Fibroblast of villous mesenchyme (primary cell): ENCODE measurements around the gene NUDCD2. TPM values are rescaled to one million over a fixed set of nuclear protein-coding genes. Genes with fewer than 3 reads are reported as not detected.

Experiments used
- DNase-seq: peaks from one replicate; pipeline ENCODE4 v3.0.0-alpha.2; 2010; ENCODE audit warnings: low read depth
- H3K4me3 ChIP-seq: 2 replicates; pipeline ENCODE4 v1.5.1; 2011; ENCODE audit warnings: low read depth, mild to moderate bottlenecking, low read length
- total RNA-seq: library from RNA; depleted of rRNA; stranded (reverse); fragments of >200 nt; gene quantifications from 2 replicates; pipeline ENCODE4 v1.2.3, GENCODE V29; 2012
- TF ChIP-seq, protein P1 (sequence below): IDR thresholded peaks from 2 replicates; pipeline ENCODE4 v1.5.1; 2012; ENCODE audit warnings: low read depth, mild to moderate bottlenecking, low read length; ENCODE audit not compliant: insufficient read depth

NUDCD2 gene
- total RNA-seq, 1 donor = 7.8 TPM

- no peak for DNase-seq
- H3K4me3 ChIP-seq = no peak overlapping the region
- TF ChIP-seq, protein P1, sequence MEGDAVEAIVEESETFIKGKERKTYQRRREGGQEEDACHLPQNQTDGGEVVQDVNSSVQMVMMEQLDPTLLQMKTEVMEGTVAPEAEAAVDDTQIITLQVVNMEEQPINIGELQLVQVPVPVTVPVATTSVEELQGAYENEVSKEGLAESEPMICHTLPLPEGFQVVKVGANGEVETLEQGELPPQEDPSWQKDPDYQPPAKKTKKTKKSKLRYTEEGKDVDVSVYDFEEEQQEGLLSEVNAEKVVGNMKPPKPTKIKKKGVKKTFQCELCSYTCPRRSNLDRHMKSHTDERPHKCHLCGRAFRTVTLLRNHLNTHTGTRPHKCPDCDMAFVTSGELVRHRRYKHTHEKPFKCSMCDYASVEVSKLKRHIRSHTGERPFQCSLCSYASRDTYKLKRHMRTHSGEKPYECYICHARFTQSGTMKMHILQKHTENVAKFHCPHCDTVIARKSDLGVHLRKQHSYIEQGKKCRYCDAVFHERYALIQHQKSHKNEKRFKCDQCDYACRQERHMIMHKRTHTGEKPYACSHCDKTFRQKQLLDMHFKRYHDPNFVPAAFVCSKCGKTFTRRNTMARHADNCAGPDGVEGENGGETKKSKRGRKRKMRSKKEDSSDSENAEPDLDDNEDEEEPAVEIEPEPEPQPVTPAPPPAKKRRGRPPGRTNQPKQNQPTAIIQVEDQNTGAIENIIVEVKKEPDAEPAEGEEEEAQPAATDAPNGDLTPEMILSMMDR = no peak
These were observed 49.4 kb downstream of the NUDCD2 start for GRCh38 chr5:163410505-163410904.

- H3K4me3 ChIP-seq = no peak overlapping the region
- DNase-seq = no peak
- TF ChIP-seq, protein P1 = no peak
These were observed 50.5 kb downstream of the NUDCD2 start for GRCh38 chr5:163409384-163409783.

DNA sequence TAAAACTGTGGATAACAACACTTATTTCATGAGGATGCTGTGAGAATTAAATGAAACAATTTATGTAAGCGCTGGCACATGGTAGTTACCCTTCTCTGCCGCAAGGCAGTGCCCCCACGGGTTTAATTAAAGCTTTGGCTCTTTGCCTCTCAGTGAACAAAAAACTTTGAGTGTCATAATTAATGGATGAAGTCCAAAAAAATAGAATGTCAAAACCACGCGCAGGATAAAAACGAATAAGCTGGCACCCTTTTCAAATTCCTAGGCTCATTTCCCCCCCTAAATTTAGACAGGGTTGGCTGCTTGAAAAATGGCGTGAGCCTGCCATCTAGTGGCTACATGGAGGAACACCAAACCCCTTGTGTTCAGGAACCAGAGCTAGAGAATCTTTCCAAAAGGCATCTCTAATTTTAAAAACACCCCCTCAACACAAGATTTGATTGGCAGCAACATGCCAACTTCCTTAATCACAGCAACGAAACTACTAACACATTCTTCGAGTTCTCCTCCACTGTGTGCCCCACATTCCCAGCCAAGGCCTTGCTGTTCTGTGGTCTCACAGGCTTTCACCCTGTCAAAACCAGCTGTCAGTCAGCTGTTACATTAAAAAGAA lies 51.5 kb downstream of the NUDCD2 start:
- no peak overlapping the region for H3K4me3 ChIP-seq
- TF ChIP-seq, protein P1 = peak; percentile 92
- peak; percentile 61 for DNase-seq

DNA sequence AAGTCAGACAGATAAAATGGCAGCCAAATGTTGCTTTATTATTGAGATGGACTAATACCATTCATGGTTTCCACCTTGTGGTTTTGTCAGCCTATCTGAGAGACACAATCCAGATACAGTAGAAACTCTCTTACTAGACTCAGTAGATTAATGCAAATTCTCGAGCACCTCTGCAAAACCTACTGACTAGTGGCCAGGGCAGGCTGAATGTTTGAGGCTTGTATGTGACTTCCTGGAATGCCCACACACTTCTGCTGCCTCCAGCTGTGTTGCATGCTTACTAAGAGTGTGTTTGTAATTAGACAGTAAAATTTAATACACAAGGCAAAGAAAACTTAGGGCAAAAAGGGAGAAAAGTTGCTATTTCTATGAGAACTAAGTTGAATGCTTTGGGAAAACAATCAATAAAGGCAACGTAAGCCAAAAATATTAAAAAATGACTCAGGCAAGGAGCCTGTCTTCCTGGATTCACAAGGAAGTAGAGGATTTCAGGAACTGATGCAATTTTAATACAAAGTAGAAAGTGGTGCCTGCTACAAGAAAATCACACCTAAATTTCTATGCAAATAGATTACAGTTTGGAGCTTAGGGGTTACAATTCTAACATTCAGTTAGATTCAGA lies 52.8 kb downstream of the NUDCD2 start:
- no peak overlapping the region for H3K4me3 ChIP-seq
- TF ChIP-seq, protein P1 = no peak
- DNase-seq = peak; percentile 20

GRCh38 chr5:163404364-163405173 lies 55.3 kb downstream of the NUDCD2 start:
- no peak for DNase-seq
- no peak overlapping the region for H3K4me3 ChIP-seq
- TF ChIP-seq, protein P1 = no peak

- H3K4me3 ChIP-seq = no peak overlapping the region
- TF ChIP-seq, protein P1 = no peak
- DNase-seq = no peak
These were observed 57.9 kb downstream of the NUDCD2 start for GRCh38 chr5:163402007-163402406.
